GM12875 (cell line): Measurements from ENCODE around the gene PAN3.

Experiments used
- H3K4me3 ChIP-seq: one replicate; pipeline ENCODE4 v1.5.1; 2011; ENCODE audit warnings: low read depth, low read length, control low read depth
- CTCF ChIP-seq: IDR thresholded peaks from 2 replicates; pipeline ENCODE4 v1.5.1; 2011; ENCODE audit warnings: low read depth, mild to moderate bottlenecking, control low read depth, inconsistent platforms, low read length, moderate library complexity, borderline replicate concordance; ENCODE audit not compliant: insufficient read depth

PAN3 gene

GRCh38 chr13:28245465-28245864 is 107.1 kb downstream of the PAN3 start:
- TF ChIP-seq CTCF, result no peak
- no peak overlapping the region for H3K4me3 ChIP-seq

- no peak overlapping the region for H3K4me3 ChIP-seq
These were observed 108.5 kb downstream of the PAN3 start for GRCh38 chr13:28246891-28247290.

GRCh38 chr13:28248080-28248479 is 109.7 kb downstream of the PAN3 start:
- no peak for TF ChIP-seq CTCF
- H3K4me3 ChIP-seq, result no peak overlapping the region

More at GRCh38 chr13:28246891-28247290, 108.5 kb downstream of the PAN3 start:
- TF ChIP-seq CTCF, result no peak

- TF ChIP-seq CTCF, result no peak
- no peak overlapping the region for H3K4me3 ChIP-seq
These were observed 112.2 kb downstream of the PAN3 start for GRCh38 chr13:28250542-28250941.

- H3K4me3 ChIP-seq, result no peak overlapping the region
- TF ChIP-seq CTCF, result no peak
These were observed 113.1 kb downstream of the PAN3 start for GRCh38 chr13:28251466-28251865.

GRCh38 chr13:28252547-28252946 is 114.2 kb downstream of the PAN3 start:
- TF ChIP-seq CTCF, result no peak
- H3K4me3 ChIP-seq, result no peak overlapping the region

- TF ChIP-seq CTCF, result no peak
- no peak overlapping the region for H3K4me3 ChIP-seq
These were observed 119.0 kb downstream of the PAN3 start for GRCh38 chr13:28257305-28257704.
